Endodermal cell (in vitro differentiated cells): Measurements from ENCODE around the gene CD247. TPM values are rescaled to one million over a fixed set of nuclear protein-coding genes. Genes with fewer than 3 reads are reported as not detected.

Source experiments
- DNase-seq: peaks from one replicate; pipeline ENCODE4 v3.0.0-alpha.2; 2017
- H3K27ac ChIP-seq: 2 replicates; pipeline ENCODE4 v1.5.1; 2013; ENCODE audit warnings: mild to moderate bottlenecking, low read depth, low read length, moderate library complexity
- H3K27me3 ChIP-seq: 2 replicates; pipeline ENCODE4 v1.6.1; 2013; ENCODE audit warnings: mild to moderate bottlenecking, low read length, moderate library complexity; ENCODE audit not compliant: insufficient read depth, control insufficient read depth, poor library complexity, severe bottlenecking
- H3K36me3 ChIP-seq: 2 replicates; pipeline ENCODE4 v1.7.0; 2013; ENCODE audit warnings: mild to moderate bottlenecking, low read length, moderate library complexity; ENCODE audit not compliant: control insufficient read depth, insufficient read depth
- H3K4me1 ChIP-seq: one replicate; pipeline ENCODE4 v1.7.0; 2013; ENCODE audit warnings: low read length; ENCODE audit not compliant: control insufficient read depth, insufficient read depth
- H3K4me3 ChIP-seq: 2 replicates; pipeline ENCODE4 v1.5.1; 2013; ENCODE audit warnings: mild to moderate bottlenecking, low read length, moderate library complexity
- H3K9ac ChIP-seq: 2 replicates; pipeline ENCODE4 v1.6.1; 2013; ENCODE audit warnings: mild to moderate bottlenecking, low read length, moderate library complexity; ENCODE audit not compliant: poor library complexity, severe bottlenecking; ENCODE audit errors: extremely low read depth
- H3K9me3 ChIP-seq: 2 replicates; pipeline ENCODE4 v1.6.1; 2013; ENCODE audit warnings: mild to moderate bottlenecking, low read length, moderate library complexity; ENCODE audit not compliant: control insufficient read depth
- H3K27ac Mint-ChIP-seq: 2 replicates; pipeline ENCODE4 v1.8.0; 2020; ENCODE audit warnings: mixed read lengths
- H3K27me3 Mint-ChIP-seq: 2 replicates; pipeline ENCODE4 v1.8.0; 2021; ENCODE audit warnings: mild to moderate bottlenecking, mixed read lengths; ENCODE audit not compliant: insufficient read depth
- H3K36me3 Mint-ChIP-seq: 2 replicates; pipeline ENCODE4 v1.8.0; 2020; ENCODE audit warnings: low read depth, mixed read lengths
- H3K4me1 Mint-ChIP-seq: 2 replicates; pipeline ENCODE4 v1.8.0; 2020; ENCODE audit warnings: mixed read lengths
- H3K4me3 Mint-ChIP-seq: 2 replicates; pipeline ENCODE4 v1.8.0; 2020; ENCODE audit warnings: mild to moderate bottlenecking, moderate library complexity, mixed read lengths
- H3K9me3 Mint-ChIP-seq: 2 replicates; pipeline ENCODE4 v1.8.0; 2020; ENCODE audit warnings: mild to moderate bottlenecking, mixed read lengths
- WGBS, 2 experiments: methylation state at CpG; one replicate each; pipeline versions ENCODE4 v1.1.5 to v1.1.7; 2013; ENCODE audit warnings: missing lambda C conversion rate in 2 of 2, mixed read lengths in 1 of 2; ENCODE audit not compliant: insufficient coverage in 1 of 2, insufficient read length in 1 of 2; 5-methylcytosine and 5-hydroxymethylcytosine counted together
- total RNA-seq, 2 donors: library from RNA; stranded (reverse); fragmentation: NEBNext Ultra II Directional in 1 of 2; extraction: Animal tissue kit (Norgen Biotek cat#: 25700) in 1 of 2; gene quantifications; 2 replicates in 1 of 2; 3 replicates in 1 of 2; pipeline ENCODE4 v1.2.1, GENCODE V29; 2021
- TF ChIP-seq, protein P1 (sequence below): fragments of 200-600 bp; sonication (generic); conservative IDR thresholded peaks from 2 replicates; pipeline ENCODE4 v1.5.0; 2021; ENCODE audit warnings: antibody characterized with exemption, mild to moderate bottlenecking

CD247 gene
- total RNA-seq, 2 donors from 2014 or later: 0.46 to 0.55 TPM

DNA sequence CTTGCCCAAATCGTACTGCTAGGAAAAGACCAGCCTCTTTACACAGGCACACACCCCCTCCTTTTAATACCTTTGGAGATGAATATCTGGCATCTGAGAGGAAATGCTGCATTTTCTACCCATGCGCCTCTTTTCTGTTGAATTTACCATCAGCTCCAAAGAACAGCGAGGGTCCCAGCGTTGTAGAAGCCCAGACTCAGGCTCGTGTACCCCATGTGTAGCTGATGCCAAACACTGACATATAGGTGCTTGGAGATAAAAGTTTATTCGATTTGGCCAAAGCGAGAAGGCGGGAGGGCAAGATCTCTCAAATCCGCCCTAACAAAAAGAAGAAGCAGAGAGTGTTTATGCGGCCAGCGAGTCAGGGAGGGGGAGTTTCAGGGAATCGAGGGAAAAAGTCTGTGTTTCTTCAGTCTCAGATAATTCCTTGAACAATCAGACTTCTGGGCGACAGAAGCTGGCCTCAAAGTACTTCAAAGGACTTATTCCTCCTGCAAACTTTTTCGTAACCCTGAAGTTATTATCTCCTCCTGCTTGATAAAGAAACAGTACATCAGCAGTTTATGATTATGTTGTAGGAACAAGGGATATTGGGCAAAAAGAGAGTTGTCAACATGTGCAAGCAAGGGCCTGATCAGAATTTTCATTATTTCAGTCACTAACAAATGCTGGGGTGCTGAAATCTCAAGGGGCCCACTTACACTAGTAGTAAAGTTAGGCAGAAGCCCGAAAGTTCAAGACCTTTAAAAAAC lies 35.9 kb upstream of the CD247 start:
- Histone ChIP-seq H3K4me1 (no peaks in the 10 kb centered on the region), H3K9ac (no peak overlapping the region), H3K27me3 (peaks cover 9% of the 10 kb centered on the region), H3K9me3 (no peaks in the 10 kb centered on the region), H3K4me3 (peak overlapping the region; percentile 87), H3K36me3 (no peaks in the 10 kb centered on the region), H3K27ac (no peak overlapping the region)
- no peaks in the 10 kb centered on the region for H3K9me3 Mint-ChIP-seq
- H3K36me3 Mint-ChIP-seq: no peaks in the 10 kb centered on the region
- no peak for DNase-seq
- peaks cover 3% of the 10 kb centered on the region for H3K27me3 Mint-ChIP-seq
- TF ChIP-seq, protein P1, sequence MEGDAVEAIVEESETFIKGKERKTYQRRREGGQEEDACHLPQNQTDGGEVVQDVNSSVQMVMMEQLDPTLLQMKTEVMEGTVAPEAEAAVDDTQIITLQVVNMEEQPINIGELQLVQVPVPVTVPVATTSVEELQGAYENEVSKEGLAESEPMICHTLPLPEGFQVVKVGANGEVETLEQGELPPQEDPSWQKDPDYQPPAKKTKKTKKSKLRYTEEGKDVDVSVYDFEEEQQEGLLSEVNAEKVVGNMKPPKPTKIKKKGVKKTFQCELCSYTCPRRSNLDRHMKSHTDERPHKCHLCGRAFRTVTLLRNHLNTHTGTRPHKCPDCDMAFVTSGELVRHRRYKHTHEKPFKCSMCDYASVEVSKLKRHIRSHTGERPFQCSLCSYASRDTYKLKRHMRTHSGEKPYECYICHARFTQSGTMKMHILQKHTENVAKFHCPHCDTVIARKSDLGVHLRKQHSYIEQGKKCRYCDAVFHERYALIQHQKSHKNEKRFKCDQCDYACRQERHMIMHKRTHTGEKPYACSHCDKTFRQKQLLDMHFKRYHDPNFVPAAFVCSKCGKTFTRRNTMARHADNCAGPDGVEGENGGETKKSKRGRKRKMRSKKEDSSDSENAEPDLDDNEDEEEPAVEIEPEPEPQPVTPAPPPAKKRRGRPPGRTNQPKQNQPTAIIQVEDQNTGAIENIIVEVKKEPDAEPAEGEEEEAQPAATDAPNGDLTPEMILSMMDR: no peak
- 7 to 19% methylated on average over 8 to 15 of the region's 15 CpGs for WGBS, 2 experiments
- peaks cover 7% of the 10 kb centered on the region for H3K4me1 Mint-ChIP-seq
- peak overlapping the region; percentile 68 for H3K27ac Mint-ChIP-seq
- peak overlapping the region; percentile 60 for H3K4me3 Mint-ChIP-seq

GRCh38 chr1:167553136-167554027 lies 35.1 kb upstream of the CD247 start, which contains the start of gene CREG1:
TSS of gene CREG1 (minus strand) at chr1:167553762.
- WGBS, 2 experiments: 1% methylated on average over 26 to 90 of the region's 90 CpGs
- no peaks in the 10 kb centered on the region for H3K36me3 ChIP-seq
- H3K9me3 Mint-ChIP-seq: no peaks in the 10 kb centered on the region
- H3K27ac Mint-ChIP-seq: peak within 1 kb of the TSS; percentile 68
- H3K4me3 ChIP-seq: peak within 1 kb of the TSS; percentile 87
- peaks cover 14% of the 10 kb centered on the region for H3K4me1 Mint-ChIP-seq
- H3K27ac ChIP-seq: no peak within 1 kb of the TSS
- DNase-seq: peak; percentile 97
- H3K4me3 Mint-ChIP-seq: peak within 1 kb of the TSS; percentile 60
- peak within 1 kb of the TSS; percentile 41 for H3K9ac ChIP-seq
- H3K4me1 ChIP-seq: no peaks in the 10 kb centered on the region
- H3K27me3 Mint-ChIP-seq: peaks cover 3% of the 10 kb centered on the region
- no peaks in the 10 kb centered on the region for H3K9me3 ChIP-seq
- H3K36me3 Mint-ChIP-seq: no peaks in the 10 kb centered on the region
- H3K27me3 ChIP-seq: peaks cover 9% of the 10 kb centered on the region
- TF ChIP-seq, protein P1: peak; percentile 12

GRCh38 chr1:167551362-167551761 lies 33.0 kb upstream of the CD247 start:
- Mint-ChIP-seq H3K27ac (no peak overlapping the region), H3K4me3 (no peak overlapping the region), H3K27me3 (peaks cover 3% of the 10 kb centered on the region), H3K9me3 (no peaks in the 10 kb centered on the region), H3K36me3 (no peaks in the 10 kb centered on the region), H3K4me1 (peaks cover 14% of the 10 kb centered on the region)
- no peak for DNase-seq
- no peaks in the 10 kb centered on the region for H3K36me3 ChIP-seq
- TF ChIP-seq, protein P1: no peak
- H3K27ac ChIP-seq: no peak overlapping the region
- WGBS, 2 experiments: 100% methylated on average over 1 of the region's 1 CpG; no CpG with 5 or more reads in 1 of the 2 experiments
- no peak overlapping the region for H3K4me3 ChIP-seq
- peaks cover 9% of the 10 kb centered on the region for H3K27me3 ChIP-seq
- no peaks in the 10 kb centered on the region for H3K9me3 ChIP-seq
- no peak overlapping the region for H3K9ac ChIP-seq
- H3K4me1 ChIP-seq: no peaks in the 10 kb centered on the region
